GM10266 (cell line): ENCODE measurements around the gene BICDL1.
A peak's percentile ranks its signal among the peaks of the same experiment; 100 is the strongest.
"Not testable (repeated sequence)": the region's sequence is repeated elsewhere in the genome, so short reads cannot be mapped to it uniquely, and the experiment has no call there.

Experiments used
- DNase-seq: peaks from one replicate; pipeline ENCODE4 v3.0.0; 2012; ENCODE audit errors: extremely low spot score
- CTCF ChIP-seq: IDR thresholded peaks from 2 replicates; pipeline ENCODE4 v1.5.1; 2012; ENCODE audit warnings: mild to moderate bottlenecking, low read depth; ENCODE audit not compliant: control insufficient read depth, insufficient read depth; ENCODE audit errors: missing control alignments

The BICDL1 gene

DNA sequence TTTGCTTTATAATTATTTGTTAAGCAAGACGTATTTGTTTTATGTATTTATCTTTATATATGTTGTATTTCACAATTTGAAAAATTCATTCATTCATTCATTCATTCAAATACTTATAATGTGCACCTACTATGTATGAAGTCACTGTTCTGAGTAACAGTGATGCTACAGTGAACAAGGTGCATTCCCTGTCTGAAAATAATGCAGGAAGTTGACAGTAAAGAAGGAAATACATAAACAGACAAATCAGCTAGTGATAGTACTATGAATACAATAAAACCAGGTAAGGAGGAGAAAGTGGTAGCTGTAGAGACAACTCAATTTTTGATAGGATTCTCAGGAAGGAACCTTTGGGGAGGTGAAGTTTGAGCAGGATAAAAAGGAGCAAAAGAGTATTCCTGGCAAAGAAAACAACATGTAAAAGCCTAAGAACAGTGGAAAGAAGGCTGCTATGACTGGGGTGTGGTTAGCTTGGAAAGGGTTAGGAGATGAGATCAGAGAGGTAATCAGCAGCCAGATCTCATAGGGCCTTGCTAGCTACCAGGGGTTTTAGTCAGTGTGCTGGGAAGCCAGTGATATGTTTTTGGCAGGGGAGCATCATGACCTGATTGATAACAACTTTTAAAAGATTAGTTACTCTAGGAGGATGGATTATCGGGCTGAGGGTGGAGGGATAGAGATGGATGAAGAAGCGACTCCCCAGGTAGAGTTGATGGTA, 17.4 kb downstream of the BICDL1 start:
- no peak for DNase-seq
- TF ChIP-seq CTCF, result no peak

GRCh38 chr12:120007272-120007671, 18.2 kb downstream of the BICDL1 start:
- TF ChIP-seq CTCF, result no peak
- DNase-seq, result no peak

- no peak for TF ChIP-seq CTCF
- no peak for DNase-seq
These were observed 21.7 kb downstream of the BICDL1 start for GRCh38 chr12:120010661-120011230.

DNA sequence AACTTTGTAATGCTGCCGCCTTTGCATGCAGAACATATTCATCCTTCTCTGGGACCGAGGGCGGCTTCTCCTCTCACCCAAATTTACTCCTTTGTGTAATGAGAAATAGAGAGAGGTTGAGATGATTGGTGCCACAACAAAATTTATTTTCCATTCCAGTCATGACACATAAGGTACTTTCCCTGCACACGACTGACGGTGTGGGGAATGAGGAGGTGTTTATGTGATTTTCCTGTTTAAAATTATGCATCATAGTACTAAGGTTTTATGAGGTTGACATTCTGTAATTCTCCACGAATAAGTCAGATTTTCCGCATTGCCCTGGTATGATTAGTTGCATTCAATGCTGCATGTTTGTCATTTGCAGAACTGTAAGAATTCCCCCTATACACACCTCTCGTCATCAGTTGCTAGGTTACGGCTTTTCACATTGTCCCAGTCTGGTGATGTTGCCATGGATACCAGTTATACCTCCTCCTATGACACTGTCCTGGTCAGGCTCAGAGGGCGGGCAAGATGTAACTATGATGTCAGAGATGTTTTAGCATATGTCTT, 23.1 kb downstream of the BICDL1 start:
- no peak for TF ChIP-seq CTCF
- peak; percentile 86 for DNase-seq

GRCh38 chr12:120013659-120014380, 24.8 kb downstream of the BICDL1 start:
- TF ChIP-seq CTCF, result no peak

DNA sequence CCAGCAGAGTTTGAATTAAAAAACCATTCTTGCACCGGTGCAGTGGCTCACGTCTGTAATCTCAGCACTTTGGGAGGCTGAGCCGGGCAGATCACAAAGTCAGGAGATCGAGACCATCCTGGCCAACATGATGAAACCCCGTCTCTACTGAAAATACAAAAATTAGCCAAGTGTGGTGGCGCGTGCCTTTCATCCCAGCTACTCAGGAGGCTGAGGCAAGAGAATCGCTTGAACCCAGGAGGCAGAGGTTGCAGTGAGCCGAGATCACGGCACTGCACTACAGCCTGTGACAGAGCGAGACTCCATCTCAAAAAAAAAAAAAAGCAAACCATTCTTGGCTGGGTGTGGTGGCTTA, 25.3 kb downstream of the BICDL1 start:
- not testable (repeated sequence) for DNase-seq

More at GRCh38 chr12:120013659-120014380, 24.8 kb downstream of the BICDL1 start:
- DNase-seq, result peak; percentile 61

DNA sequence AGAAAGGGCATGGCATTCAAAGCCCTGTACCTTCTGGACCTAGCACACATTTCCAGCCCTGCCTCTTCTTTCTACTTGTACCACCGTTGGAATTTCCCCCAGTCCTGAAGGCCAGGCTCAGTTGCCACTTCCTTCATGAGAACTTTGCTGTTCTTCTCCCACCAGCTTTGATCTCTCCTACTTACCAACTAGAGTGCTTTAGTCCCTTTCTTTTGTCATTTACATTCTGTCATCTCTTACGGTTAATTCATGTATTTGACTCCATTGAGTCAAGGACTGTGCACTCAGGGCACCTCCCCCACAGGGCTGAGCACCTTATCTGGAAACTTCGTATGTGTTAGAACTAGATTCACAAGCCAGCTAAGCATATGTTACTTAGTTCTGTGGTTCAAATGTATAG, 26.3 kb downstream of the BICDL1 start:
- no peak for TF ChIP-seq CTCF
- DNase-seq, result no peak

- DNase-seq, result not testable (repeated sequence)
These were observed 27.2 kb downstream of the BICDL1 start for GRCh38 chr12:120016199-120016598.
